ENCODE results near the gene DDA1.

DNA sequence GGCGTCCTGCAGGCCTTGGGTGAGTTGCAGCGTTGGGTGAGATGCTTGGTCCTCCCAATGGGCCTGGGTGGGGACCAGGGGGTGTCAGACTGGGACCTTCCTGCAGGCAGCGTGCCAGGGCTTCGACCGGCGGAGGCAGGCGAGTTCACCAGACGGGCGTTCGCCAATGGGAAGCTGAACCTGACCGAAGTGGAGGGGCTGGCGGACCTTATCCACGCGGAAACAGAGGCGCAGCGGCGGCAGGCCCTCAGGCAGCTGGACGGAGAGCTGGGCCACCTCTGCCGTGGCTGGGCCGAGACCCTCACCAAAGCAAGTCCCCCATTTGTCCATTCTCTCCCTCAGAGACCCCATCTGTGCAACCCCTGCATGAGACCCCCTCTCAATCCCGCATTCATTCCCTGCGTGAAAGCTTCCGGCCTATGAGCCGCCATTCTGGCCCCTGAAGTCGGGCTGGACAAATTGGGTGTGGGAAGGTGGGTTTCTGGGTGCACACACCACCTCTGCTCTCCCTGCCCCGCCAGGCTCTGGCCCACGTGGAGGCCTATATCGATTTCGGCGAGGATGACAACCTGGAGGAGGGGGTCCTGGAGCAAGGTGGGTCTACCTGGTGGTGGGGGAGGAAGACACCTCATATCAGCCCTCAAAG is 29.2 kb downstream of the DDA1 start:
- TF ChIP-seq, protein P1, sequence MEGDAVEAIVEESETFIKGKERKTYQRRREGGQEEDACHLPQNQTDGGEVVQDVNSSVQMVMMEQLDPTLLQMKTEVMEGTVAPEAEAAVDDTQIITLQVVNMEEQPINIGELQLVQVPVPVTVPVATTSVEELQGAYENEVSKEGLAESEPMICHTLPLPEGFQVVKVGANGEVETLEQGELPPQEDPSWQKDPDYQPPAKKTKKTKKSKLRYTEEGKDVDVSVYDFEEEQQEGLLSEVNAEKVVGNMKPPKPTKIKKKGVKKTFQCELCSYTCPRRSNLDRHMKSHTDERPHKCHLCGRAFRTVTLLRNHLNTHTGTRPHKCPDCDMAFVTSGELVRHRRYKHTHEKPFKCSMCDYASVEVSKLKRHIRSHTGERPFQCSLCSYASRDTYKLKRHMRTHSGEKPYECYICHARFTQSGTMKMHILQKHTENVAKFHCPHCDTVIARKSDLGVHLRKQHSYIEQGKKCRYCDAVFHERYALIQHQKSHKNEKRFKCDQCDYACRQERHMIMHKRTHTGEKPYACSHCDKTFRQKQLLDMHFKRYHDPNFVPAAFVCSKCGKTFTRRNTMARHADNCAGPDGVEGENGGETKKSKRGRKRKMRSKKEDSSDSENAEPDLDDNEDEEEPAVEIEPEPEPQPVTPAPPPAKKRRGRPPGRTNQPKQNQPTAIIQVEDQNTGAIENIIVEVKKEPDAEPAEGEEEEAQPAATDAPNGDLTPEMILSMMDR (IDR thresholded peaks at IDR 0.05): no peak
- no peak for TF ChIP-seq SP1 (CRISPR knock-in tag; conservative IDR thresholded peaks at IDR 0.05)
